Measurements from ENCODE around the gene KCNN4.

DNA sequence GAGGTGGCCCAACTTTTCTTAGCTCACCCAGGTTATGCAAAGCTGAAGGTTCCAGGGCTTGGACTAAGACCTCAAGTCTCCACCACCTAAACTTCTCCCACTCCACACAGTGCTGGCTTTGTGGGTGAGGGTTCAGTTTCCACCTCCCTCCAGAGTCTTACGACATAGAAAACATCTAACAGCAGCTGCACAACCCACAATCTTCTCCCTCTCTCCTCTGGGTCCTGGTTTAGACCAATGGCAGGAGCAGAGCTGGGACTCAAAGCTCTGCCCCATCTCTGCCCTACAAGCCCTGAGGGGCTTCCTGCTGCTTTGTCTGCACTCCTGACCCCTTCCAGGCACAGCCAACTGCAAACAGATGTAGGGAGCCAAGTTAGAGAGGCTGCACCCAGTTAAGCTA lies 48.9 kb downstream of the KCNN4 start:
- TF ChIP-seq, protein P1, sequence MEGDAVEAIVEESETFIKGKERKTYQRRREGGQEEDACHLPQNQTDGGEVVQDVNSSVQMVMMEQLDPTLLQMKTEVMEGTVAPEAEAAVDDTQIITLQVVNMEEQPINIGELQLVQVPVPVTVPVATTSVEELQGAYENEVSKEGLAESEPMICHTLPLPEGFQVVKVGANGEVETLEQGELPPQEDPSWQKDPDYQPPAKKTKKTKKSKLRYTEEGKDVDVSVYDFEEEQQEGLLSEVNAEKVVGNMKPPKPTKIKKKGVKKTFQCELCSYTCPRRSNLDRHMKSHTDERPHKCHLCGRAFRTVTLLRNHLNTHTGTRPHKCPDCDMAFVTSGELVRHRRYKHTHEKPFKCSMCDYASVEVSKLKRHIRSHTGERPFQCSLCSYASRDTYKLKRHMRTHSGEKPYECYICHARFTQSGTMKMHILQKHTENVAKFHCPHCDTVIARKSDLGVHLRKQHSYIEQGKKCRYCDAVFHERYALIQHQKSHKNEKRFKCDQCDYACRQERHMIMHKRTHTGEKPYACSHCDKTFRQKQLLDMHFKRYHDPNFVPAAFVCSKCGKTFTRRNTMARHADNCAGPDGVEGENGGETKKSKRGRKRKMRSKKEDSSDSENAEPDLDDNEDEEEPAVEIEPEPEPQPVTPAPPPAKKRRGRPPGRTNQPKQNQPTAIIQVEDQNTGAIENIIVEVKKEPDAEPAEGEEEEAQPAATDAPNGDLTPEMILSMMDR (IDR thresholded peaks at IDR 0.05), result no peak
- TF ChIP-seq POLR2AphosphoS5 (IDR thresholded peaks at IDR 0.05; ENCODE audit: low read depth, low read length) (no peak), SIN3A (IDR thresholded peaks at IDR 0.05; ENCODE audit: borderline replicate concordance, insufficient read depth, low read depth, low read length) (no peak)
- TF ChIP-seq, protein P2, sequence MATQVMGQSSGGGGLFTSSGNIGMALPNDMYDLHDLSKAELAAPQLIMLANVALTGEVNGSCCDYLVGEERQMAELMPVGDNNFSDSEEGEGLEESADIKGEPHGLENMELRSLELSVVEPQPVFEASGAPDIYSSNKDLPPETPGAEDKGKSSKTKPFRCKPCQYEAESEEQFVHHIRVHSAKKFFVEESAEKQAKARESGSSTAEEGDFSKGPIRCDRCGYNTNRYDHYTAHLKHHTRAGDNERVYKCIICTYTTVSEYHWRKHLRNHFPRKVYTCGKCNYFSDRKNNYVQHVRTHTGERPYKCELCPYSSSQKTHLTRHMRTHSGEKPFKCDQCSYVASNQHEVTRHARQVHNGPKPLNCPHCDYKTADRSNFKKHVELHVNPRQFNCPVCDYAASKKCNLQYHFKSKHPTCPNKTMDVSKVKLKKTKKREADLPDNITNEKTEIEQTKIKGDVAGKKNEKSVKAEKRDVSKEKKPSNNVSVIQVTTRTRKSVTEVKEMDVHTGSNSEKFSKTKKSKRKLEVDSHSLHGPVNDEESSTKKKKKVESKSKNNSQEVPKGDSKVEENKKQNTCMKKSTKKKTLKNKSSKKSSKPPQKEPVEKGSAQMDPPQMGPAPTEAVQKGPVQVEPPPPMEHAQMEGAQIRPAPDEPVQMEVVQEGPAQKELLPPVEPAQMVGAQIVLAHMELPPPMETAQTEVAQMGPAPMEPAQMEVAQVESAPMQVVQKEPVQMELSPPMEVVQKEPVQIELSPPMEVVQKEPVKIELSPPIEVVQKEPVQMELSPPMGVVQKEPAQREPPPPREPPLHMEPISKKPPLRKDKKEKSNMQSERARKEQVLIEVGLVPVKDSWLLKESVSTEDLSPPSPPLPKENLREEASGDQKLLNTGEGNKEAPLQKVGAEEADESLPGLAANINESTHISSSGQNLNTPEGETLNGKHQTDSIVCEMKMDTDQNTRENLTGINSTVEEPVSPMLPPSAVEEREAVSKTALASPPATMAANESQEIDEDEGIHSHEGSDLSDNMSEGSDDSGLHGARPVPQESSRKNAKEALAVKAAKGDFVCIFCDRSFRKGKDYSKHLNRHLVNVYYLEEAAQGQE (IDR thresholded peaks at IDR 0.05; ENCODE audit: insufficient read depth in 1 of 2, low read depth in 2 of 2, low read length in 1 of 2), result no peak
